Activated CD4-positive, alpha-beta T cell treated with anti-CD3 and anti-CD28 coated beads, Interleukin-2, Interleukin-4, amounts not matched to agents 100 ng/mL and 50 ng/mL, durations not matched to agents 16 hours and 8 hours (primary cell): ENCODE measurements around the gene ACAP2.

Source experiments
- DNase-seq: peaks from one replicate; pipeline ENCODE4 v3.0.0-alpha.2; 2020; ENCODE audit warnings: low spot score

Gene ACAP2

GRCh38 chr3:195259475-195260279, 183.1 kb downstream of the ACAP2 start:
- DNase-seq = peak; percentile 82

- no peak for DNase-seq
These were observed 183.7 kb downstream of the ACAP2 start for GRCh38 chr3:195259154-195259474.

- DNase-seq = no peak
These were observed 184.2 kb downstream of the ACAP2 start for GRCh38 chr3:195258449-195259153.

- no peak for DNase-seq
These were observed 185.1 kb downstream of the ACAP2 start for GRCh38 chr3:195257454-195258448.

- DNase-seq = no peak
These were observed 186.0 kb downstream of the ACAP2 start for GRCh38 chr3:195256639-195257453.

- DNase-seq = no peak
These were observed 187.0 kb downstream of the ACAP2 start for GRCh38 chr3:195255571-195256501.

- no peak for DNase-seq
These were observed 187.7 kb downstream of the ACAP2 start for GRCh38 chr3:195255176-195255500.

- DNase-seq = no peak
These were observed 188.2 kb downstream of the ACAP2 start for GRCh38 chr3:195254454-195255175.

GRCh38 chr3:195253923-195254432, 188.8 kb downstream of the ACAP2 start:
- DNase-seq = no peak

- no peak for DNase-seq
These were observed 191.3 kb downstream of the ACAP2 start for GRCh38 chr3:195251336-195252065.

- DNase-seq = no peak
These were observed 192.2 kb downstream of the ACAP2 start for GRCh38 chr3:195250473-195251251.

GRCh38 chr3:195249858-195250464, 192.9 kb downstream of the ACAP2 start:
- no peak for DNase-seq

GRCh38 chr3:195249057-195249770, 193.6 kb downstream of the ACAP2 start:
- DNase-seq = no peak

GRCh38 chr3:195248281-195248680, 194.5 kb downstream of the ACAP2 start:
- no peak for DNase-seq

GRCh38 chr3:195247863-195248189, 195.0 kb downstream of the ACAP2 start:
- DNase-seq = no peak

GRCh38 chr3:195247086-195247862, 195.5 kb downstream of the ACAP2 start:
- no peak for DNase-seq
